ENCODE results near the gene RASGRF1. TPM values are rescaled to one million over a fixed set of nuclear protein-coding genes. Genes with fewer than 3 reads are reported as not detected.

Gene RASGRF1
- total RNA-seq, 6 experiments from 2014 or later, result 0.09 to 0.31 (median 0.18) TPM

DNA sequence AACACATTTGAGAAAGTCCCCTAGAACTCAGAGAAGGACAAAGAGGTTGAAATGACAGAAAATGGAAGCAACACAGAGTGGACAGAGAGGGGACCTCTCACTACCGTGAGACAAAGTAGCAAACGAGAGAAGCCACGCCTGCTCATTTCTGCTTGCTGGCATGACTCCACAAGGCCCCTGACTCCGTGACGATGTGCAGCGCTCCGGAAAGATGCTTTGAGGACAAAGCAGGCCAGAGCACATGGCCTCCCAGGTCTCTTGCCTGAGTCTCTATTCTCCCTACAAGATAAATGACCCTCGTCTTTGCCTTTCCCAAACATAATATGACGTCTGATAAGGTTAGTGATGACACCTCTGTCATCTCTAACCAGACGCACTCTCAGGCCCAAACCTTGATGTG lies 81.9 kb downstream of the RASGRF1 start:
- H3K4me3 Mint-ChIP-seq, result no peak overlapping the region
- TF ChIP-seq, protein P1, sequence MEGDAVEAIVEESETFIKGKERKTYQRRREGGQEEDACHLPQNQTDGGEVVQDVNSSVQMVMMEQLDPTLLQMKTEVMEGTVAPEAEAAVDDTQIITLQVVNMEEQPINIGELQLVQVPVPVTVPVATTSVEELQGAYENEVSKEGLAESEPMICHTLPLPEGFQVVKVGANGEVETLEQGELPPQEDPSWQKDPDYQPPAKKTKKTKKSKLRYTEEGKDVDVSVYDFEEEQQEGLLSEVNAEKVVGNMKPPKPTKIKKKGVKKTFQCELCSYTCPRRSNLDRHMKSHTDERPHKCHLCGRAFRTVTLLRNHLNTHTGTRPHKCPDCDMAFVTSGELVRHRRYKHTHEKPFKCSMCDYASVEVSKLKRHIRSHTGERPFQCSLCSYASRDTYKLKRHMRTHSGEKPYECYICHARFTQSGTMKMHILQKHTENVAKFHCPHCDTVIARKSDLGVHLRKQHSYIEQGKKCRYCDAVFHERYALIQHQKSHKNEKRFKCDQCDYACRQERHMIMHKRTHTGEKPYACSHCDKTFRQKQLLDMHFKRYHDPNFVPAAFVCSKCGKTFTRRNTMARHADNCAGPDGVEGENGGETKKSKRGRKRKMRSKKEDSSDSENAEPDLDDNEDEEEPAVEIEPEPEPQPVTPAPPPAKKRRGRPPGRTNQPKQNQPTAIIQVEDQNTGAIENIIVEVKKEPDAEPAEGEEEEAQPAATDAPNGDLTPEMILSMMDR (IDR thresholded peaks at IDR 0.05), result no peak
- peaks cover 17% of the 10 kb centered on the region for H3K4me1 Mint-ChIP-seq (ENCODE audit: low read depth)
- no peaks in the 10 kb centered on the region for H3K36me3 Mint-ChIP-seq (ENCODE audit: low read depth)
- H3K9me3 Mint-ChIP-seq, result no peaks in the 10 kb centered on the region
- no peak overlapping the region for H3K27ac Mint-ChIP-seq
- peaks cover 15% of the 10 kb centered on the region for H3K27me3 Mint-ChIP-seq (ENCODE audit: insufficient read depth)
- no peak for DNase-seq

DNA sequence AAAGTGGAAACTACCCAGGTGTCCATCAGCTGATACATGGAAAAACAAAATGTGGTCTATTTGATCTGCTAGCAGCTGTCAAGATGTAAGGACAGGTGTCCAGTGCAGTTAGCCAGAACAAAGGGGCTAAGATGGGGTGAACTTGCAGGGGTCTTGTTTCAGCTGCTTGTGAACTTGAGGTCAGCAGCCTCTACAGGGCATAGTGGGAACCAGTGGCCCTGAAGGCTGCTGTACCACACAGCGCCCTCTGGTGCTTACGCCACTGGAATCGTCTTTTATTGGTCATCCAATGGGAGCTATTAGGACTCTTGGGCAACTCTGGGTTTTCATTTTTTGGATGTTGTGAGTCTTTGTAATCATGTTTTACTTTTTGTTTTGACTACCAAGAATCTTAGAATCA lies 83.5 kb downstream of the RASGRF1 start:
- TF ChIP-seq, protein P1 (IDR thresholded peaks at IDR 0.05), result peak; percentile 76
- peaks cover 28% of the 10 kb centered on the region for H3K4me1 Mint-ChIP-seq (ENCODE audit: low read depth)
- no peaks in the 10 kb centered on the region for H3K36me3 Mint-ChIP-seq (ENCODE audit: low read depth)
- H3K4me3 Mint-ChIP-seq, result no peak overlapping the region
- peaks cover 15% of the 10 kb centered on the region for H3K27me3 Mint-ChIP-seq (ENCODE audit: insufficient read depth)
- no peaks in the 10 kb centered on the region for H3K9me3 Mint-ChIP-seq
- no peak overlapping the region for H3K27ac Mint-ChIP-seq
- peak; percentile 15 for DNase-seq

DNA sequence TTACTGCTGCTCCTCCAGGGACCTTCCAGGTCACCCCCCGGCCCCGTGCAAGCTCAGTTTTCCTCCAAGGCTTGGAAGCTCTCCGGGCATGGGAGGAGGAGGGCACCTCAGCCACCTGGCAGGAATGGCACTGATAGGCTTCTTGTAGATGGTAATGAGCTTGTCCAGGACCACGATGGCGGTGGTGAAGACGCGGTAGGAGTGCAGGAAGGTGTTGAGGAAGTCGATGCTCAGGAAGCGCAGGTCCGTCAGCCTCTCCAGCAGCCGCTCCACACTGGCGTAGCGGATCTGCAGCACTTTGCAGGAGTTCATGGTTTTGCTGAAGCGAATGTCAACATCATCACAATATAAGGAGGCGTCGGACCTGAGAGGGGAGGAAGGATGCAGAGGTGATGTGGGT lies 84.5 kb downstream of the RASGRF1 start:
- Mint-ChIP-seq H3K27me3 (ENCODE audit: insufficient read depth) (peaks cover 9% of the 10 kb centered on the region; the same call in 1 of the 2 replicates), H3K4me3 (no peak overlapping the region)

DNA sequence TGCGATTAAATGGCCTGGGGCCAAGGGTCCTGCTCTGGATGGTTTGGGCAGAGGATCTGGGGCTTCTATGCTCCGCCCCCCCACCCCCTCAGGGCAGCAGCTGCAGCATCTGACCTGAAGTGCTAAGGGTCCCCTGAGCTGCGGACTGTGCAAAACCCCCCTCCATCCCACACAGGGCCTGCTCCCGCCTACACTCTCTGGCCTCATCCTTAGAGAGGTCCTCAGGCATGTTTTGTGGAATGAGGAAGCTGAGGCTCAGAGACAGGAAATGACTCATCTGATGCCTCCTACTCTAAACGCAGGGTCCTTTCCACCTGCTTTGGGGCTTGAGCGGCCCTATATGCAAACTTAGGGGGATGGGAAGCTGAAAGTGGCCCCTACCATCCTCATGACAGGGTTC lies 86.2 kb downstream of the RASGRF1 start:
- H3K36me3 Mint-ChIP-seq (ENCODE audit: low read depth), result no peaks in the 10 kb centered on the region
- no peak overlapping the region; the same call in 1 of the 2 replicates for H3K4me3 Mint-ChIP-seq
- H3K9me3 Mint-ChIP-seq, result no peaks in the 10 kb centered on the region
- peaks cover 2% of the 10 kb centered on the region; the same call in 1 of the 2 replicates for H3K27me3 Mint-ChIP-seq (ENCODE audit: insufficient read depth)
- peak; percentile 51 for DNase-seq
- H3K4me1 Mint-ChIP-seq (ENCODE audit: low read depth), result peaks cover 28% of the 10 kb centered on the region
- TF ChIP-seq, protein P1 (IDR thresholded peaks at IDR 0.05), result no peak
- peak overlapping the region; percentile 72 for H3K27ac Mint-ChIP-seq

More for the DNA sequence above, 84.5 kb downstream of the RASGRF1 start:
- Mint-ChIP-seq H3K36me3 (ENCODE audit: low read depth) (no peaks in the 10 kb centered on the region), H3K9me3 (no peaks in the 10 kb centered on the region), H3K27ac (no peak overlapping the region), H3K4me1 (ENCODE audit: low read depth) (peaks cover 28% of the 10 kb centered on the region)
- TF ChIP-seq, protein P1 (IDR thresholded peaks at IDR 0.05), result no peak
- no peak for DNase-seq

DNA sequence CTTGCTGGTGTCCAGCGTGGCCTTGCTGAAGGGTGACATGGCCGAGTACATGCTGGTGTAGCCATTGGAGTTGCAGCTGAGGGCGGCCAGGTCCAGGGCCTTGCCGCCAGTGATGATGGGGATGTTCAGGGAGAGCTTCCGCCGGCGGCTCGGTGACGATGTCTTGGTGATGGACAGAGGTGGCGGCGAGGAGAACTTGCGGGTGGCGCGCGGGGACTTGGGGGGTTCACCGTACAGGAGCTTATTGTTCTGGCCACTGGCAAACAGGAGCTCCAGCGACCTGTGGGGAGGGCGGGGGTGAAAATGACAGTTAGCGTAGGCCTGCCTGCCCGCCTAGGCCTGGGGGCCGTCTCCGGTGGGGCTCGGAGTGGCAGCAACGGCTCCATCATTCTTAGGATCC lies 86.7 kb downstream of the RASGRF1 start:
- DNase-seq, result no peak
- TF ChIP-seq, protein P1 (IDR thresholded peaks at IDR 0.05), result no peak
- peak overlapping the region; percentile 7; the same call in 1 of the 2 replicates for H3K4me3 Mint-ChIP-seq
- H3K9me3 Mint-ChIP-seq, result no peaks in the 10 kb centered on the region
- H3K27ac Mint-ChIP-seq, result peak overlapping the region; percentile 71
- peaks cover 1% of the 10 kb centered on the region; the same call in 1 of the 2 replicates for H3K27me3 Mint-ChIP-seq (ENCODE audit: insufficient read depth)
- H3K36me3 Mint-ChIP-seq (ENCODE audit: low read depth), result no peaks in the 10 kb centered on the region
- peaks cover 28% of the 10 kb centered on the region for H3K4me1 Mint-ChIP-seq (ENCODE audit: low read depth)

All from HFFc6 (cell line).